Fibroblast of mammary gland (primary cell): ENCODE measurements around the gene HTRA3.

Experiments
- DNase-seq: peaks from one replicate; pipeline ENCODE4 v3.0.0-alpha.2; 2010; ENCODE audit warnings: low read depth
- H3K4me3 ChIP-seq: 2 replicates; pipeline ENCODE4 v1.5.1; 2011; ENCODE audit warnings: low read depth, mild to moderate bottlenecking, low read length, moderate library complexity; ENCODE audit not compliant: control insufficient read depth
- TF ChIP-seq, protein P1 (sequence below): conservative IDR thresholded peaks from 2 replicates; pipeline ENCODE4 v1.5.1; 2011; ENCODE audit warnings: low read depth, low read length, inconsistent platforms; ENCODE audit not compliant: control insufficient read depth, insufficient read depth

Gene HTRA3

GRCh38 chr4:8284391-8284790, 14.8 kb downstream of the HTRA3 start:
- no peak overlapping the region for H3K4me3 ChIP-seq
- no peak for DNase-seq
- TF ChIP-seq, protein P1, sequence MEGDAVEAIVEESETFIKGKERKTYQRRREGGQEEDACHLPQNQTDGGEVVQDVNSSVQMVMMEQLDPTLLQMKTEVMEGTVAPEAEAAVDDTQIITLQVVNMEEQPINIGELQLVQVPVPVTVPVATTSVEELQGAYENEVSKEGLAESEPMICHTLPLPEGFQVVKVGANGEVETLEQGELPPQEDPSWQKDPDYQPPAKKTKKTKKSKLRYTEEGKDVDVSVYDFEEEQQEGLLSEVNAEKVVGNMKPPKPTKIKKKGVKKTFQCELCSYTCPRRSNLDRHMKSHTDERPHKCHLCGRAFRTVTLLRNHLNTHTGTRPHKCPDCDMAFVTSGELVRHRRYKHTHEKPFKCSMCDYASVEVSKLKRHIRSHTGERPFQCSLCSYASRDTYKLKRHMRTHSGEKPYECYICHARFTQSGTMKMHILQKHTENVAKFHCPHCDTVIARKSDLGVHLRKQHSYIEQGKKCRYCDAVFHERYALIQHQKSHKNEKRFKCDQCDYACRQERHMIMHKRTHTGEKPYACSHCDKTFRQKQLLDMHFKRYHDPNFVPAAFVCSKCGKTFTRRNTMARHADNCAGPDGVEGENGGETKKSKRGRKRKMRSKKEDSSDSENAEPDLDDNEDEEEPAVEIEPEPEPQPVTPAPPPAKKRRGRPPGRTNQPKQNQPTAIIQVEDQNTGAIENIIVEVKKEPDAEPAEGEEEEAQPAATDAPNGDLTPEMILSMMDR = no peak

DNA sequence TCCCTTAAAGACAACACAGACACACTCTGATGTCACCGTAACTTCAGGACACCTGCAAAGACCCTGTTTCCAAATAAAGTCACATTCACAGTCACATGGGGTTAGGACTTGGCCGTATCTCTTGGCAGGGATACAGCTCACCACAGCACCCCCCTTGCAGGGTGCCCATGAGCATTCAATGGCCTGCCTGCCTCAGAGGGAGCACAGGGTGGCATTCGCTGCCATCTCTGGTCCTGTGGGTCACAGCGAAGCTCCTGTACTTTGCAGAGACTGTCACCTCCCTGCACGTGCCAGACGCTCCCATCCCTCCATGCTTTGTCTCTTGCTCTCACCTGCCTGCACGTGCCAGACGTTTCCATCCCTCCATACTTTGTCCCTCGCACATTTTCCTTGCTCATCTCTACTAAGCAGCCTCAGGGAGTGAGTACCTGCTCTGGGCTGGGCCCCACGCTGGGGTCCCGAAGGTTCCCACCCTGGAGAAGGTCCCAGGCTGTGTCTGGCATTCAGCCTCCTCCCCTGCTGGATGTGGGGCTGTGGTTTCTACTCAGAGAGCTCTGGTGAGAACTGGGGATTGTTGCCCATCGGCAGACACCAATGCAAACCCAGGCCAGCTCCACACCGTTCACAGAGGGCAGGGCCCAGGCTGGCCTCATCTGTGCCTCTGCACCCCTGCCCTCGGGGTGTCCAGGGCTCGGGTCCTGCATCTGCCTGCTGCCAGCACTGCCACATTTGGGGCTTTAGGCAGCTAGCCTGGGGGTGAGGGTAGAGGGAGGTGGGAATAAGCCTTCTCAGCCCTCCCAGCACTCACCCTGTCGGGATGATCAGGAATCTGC, 15.8 kb downstream of the HTRA3 start:
- no peak overlapping the region for H3K4me3 ChIP-seq
- DNase-seq = no peak
- TF ChIP-seq, protein P1 = no peak

- no peak overlapping the region for H3K4me3 ChIP-seq
- no peak for DNase-seq
- TF ChIP-seq, protein P1 = no peak
Observed at GRCh38 chr4:8285976-8286718, 16.6 kb downstream of the HTRA3 start.

GRCh38 chr4:8286719-8287342, 17.3 kb downstream of the HTRA3 start:
- TF ChIP-seq, protein P1 = no peak
- no peak for DNase-seq
- H3K4me3 ChIP-seq = no peak overlapping the region

DNA sequence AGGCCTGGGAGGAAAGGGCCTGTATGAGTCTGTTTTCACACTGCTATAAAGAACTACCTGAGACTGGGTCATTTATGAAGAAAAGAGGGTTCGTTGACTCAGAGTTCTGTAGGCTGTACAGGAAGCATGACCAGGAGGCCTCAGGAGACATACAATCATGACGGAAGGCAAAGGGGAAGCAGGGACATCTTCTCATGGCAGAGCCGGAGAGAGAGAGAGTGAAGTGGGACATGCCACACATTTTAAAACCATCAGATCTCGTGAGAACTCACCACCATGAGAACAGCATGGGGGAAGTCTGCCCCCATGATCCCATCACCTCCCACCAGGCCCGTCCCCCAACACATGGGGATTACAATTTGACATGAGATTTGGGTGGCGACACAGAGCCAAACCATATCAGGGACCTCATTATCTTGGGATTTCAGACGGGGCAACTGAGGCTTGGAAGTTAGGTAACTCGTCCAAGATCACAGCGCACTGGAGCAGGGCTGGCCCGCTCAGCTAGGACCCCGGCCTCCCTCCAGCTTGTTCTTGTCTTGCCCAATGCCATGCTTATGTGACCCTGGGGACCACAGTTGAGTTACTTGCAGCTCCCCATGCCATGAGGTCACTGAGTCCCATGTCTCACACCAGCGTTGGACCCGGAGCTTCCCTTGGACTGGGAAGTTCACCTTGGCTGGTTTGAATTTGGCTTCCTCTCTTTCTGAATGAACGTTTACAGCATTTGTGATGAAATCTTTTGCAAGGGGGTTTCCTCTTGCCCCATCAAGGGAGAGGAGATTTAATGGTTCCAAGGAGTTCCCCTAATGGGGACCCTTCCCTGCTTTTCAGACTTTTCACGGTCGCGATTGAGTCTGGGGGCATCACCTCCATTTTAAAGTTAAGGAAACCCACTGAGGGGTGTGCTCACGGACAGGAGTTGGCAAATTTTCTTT, 18.1 kb downstream of the HTRA3 start:
- no peak for DNase-seq
- H3K4me3 ChIP-seq = no peak overlapping the region

More for the DNA sequence above, 18.1 kb downstream of the HTRA3 start:
- TF ChIP-seq, protein P1 = no peak
